Vagina (tissue), 2 donors: ENCODE measurements around the gene NPM1. TPM values are rescaled to one million over a fixed set of nuclear protein-coding genes. Genes with fewer than 3 reads are reported as not detected.
"Not testable (repeated sequence)": the region's sequence is repeated elsewhere in the genome, so short reads cannot be mapped to it uniquely, and the experiment has no call there.

Experiments used
- DNase-seq, 2 donors: peaks; one replicate each; pipeline ENCODE4 v3.0.0-alpha.2; 2017; ENCODE audit errors: extremely low spot score in 2 of 2
- H3K27ac ChIP-seq: fragments of 200-600 bp; sonication (generic); one replicate; pipeline ENCODE4 v1.5.1; 2019
- H3K27me3 ChIP-seq: fragments of 200-600 bp; sonication (generic); one replicate; pipeline ENCODE4 v1.5.1; 2019
- H3K36me3 ChIP-seq, 2 donors: fragments of 200-600 bp; sonication (generic); one replicate each; pipeline ENCODE4 v1.5.1; 2017 to 2019
- H3K4me1 ChIP-seq: fragments of 200-600 bp; sonication (generic); one replicate; pipeline ENCODE4 v1.5.1; 2019
- H3K4me3 ChIP-seq, 2 donors: fragments of 200-600 bp; sonication (generic); 1 replicate in 1 of 2; 2 replicates in 1 of 2; pipeline ENCODE4 v1.5.1; 2016 to 2019
- H3K9me3 ChIP-seq: fragments of 200-600 bp; sonication (generic); one replicate; pipeline ENCODE4 v1.5.1; 2019
- CTCF ChIP-seq, 3 experiments: fragments of 450-650 bp in 2 of 3; fragments of 200-600 bp in 1 of 3; sonication (generic) in 1 of 3; IDR thresholded peaks; one replicate each; pipeline ENCODE4 v1.5.1; 2017 to 2019; ENCODE audit warnings: antibody characterized with exemption in 3 of 3, mild to moderate bottlenecking in 2 of 3, moderate library complexity in 2 of 3
- POLR2A ChIP-seq, 2 donors: fragments of 450-650 bp; IDR thresholded peaks; one replicate each; pipeline ENCODE4 v1.6.1; 2017; ENCODE audit warnings: antibody characterized with exemption in 2 of 2, mild to moderate bottlenecking in 2 of 2, moderate library complexity in 2 of 2
- POLR2AphosphoS5 ChIP-seq, 2 donors: sonication (generic); formaldehyde crosslinking; IDR thresholded peaks; one replicate each; pipeline ENCODE4 v1.9.0; 2017; ENCODE audit warnings: antibody characterized with exemption in 2 of 2, mild to moderate bottlenecking in 2 of 2, low read depth in 1 of 2; ENCODE audit not compliant: insufficient read depth in 1 of 2
- intact Hi-C: fragments of 100-400 bp; cut with DNase I; formaldehyde crosslinking; loops from one replicate; pipeline ENCODE4 v1.15.1; 2023
- total RNA-seq: library from RNA; depleted of rRNA; stranded (reverse); fragments of >200 nt; gene quantifications from one replicate; pipeline ENCODE4 v1.2.3, GENCODE V29; 2016

Gene NPM1
- total RNA-seq, 1 donor from 2014 or later: 526 TPM

GRCh38 chr5:171390883-171391677 lies 3.4 kb downstream of the NPM1 start:
- TF ChIP-seq CTCF (IDR thresholded peaks at IDR 0.05): no peak
- TF ChIP-seq POLR2A (IDR thresholded peaks at IDR 0.05): no peak
- TF ChIP-seq POLR2AphosphoS5 (IDR thresholded peaks at IDR 0.05; ENCODE audit: insufficient read depth in 1 of 2, low read depth in 1 of 2): no peak
- no peak for DNase-seq
- Histone ChIP-seq H3K27ac (no peak overlapping the region), H3K27me3 (no peaks in the 10 kb centered on the region), H3K4me1 (peaks cover 58% of the 10 kb centered on the region), H3K9me3 (no peaks in the 10 kb centered on the region), H3K36me3 (peaks cover 7 to 37% of the 10 kb centered on the region in 2 donors), H3K4me3 (peak overlapping the region in 1 of 2 donors; percentile 93)
- intact Hi-C loops: no loop called here

DNA sequence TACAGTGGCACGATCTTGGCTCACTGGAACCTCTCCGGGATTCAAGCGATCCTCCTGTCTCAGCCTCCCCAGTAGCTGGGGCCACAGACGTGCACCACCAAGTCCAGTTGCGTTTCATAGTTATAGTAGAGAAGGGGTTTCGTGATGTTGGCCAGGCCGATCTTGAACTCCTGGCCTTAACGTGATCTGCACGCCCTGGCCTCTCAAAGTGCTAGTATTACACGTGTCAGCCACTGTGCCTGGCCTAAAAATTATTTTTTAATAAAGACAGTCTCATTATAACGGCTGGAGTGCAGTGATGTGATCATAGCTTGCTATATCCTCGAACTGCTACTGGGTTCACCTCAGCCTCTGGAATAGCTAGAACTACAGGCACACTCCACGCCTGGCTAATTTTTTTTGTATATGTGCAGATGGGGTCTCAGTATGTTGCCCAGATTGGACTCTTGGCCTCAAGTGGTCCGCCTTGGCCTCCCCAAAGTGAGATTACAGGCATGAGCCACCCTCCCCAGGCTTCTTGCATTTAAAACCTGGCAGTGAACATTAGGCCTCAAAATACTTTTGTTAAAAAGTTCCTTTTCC lies 4.4 kb downstream of the NPM1 start:
- intact Hi-C loops: no loop called here
- DNase-seq: no peak
- H3K9me3 ChIP-seq: no peaks in the 10 kb centered on the region
- H3K27ac ChIP-seq: no peak overlapping the region
- no peaks in the 10 kb centered on the region for H3K27me3 ChIP-seq
- peaks cover 59% of the 10 kb centered on the region for H3K4me1 ChIP-seq
- TF ChIP-seq POLR2AphosphoS5 (IDR thresholded peaks at IDR 0.05; ENCODE audit: insufficient read depth in 1 of 2, low read depth in 1 of 2) (no peak), CTCF (IDR thresholded peaks at IDR 0.05) (no peak), POLR2A (IDR thresholded peaks at IDR 0.05) (no peak)
- no peak overlapping the region for H3K4me3 ChIP-seq
- peaks cover 7 to 47% of the 10 kb centered on the region in 2 donors for H3K36me3 ChIP-seq

GRCh38 chr5:171392585-171393159 lies 5.0 kb downstream of the NPM1 start:
- Histone ChIP-seq H3K4me1 (peaks cover 59% of the 10 kb centered on the region), H3K27ac (no peak overlapping the region), H3K27me3 (no peaks in the 10 kb centered on the region), H3K4me3 (no peak overlapping the region), H3K36me3 (peaks cover 7 to 52% of the 10 kb centered on the region in 2 donors), H3K9me3 (no peaks in the 10 kb centered on the region)
- DNase-seq: no peak
- intact Hi-C loops: no loop called here
- TF ChIP-seq POLR2A (IDR thresholded peaks at IDR 0.05): no peak
- no peak for TF ChIP-seq CTCF (IDR thresholded peaks at IDR 0.05)
- no peak for TF ChIP-seq POLR2AphosphoS5 (IDR thresholded peaks at IDR 0.05; ENCODE audit: insufficient read depth in 1 of 2, low read depth in 1 of 2)

GRCh38 chr5:171395042-171395441 lies 7.4 kb downstream of the NPM1 start:
- intact Hi-C loops: no loop called here
- Histone ChIP-seq H3K4me1 (peaks cover 53% of the 10 kb centered on the region), H3K9me3 (no peaks in the 10 kb centered on the region), H3K27ac (no peak overlapping the region), H3K4me3 (no peak overlapping the region), H3K36me3 (peaks cover 7 to 63% of the 10 kb centered on the region in 2 donors), H3K27me3 (no peaks in the 10 kb centered on the region)
- DNase-seq: no peak
- no peak for TF ChIP-seq POLR2A (IDR thresholded peaks at IDR 0.05)
- no peak for TF ChIP-seq CTCF (IDR thresholded peaks at IDR 0.05)
- no peak for TF ChIP-seq POLR2AphosphoS5 (IDR thresholded peaks at IDR 0.05; ENCODE audit: insufficient read depth in 1 of 2, low read depth in 1 of 2)

DNA sequence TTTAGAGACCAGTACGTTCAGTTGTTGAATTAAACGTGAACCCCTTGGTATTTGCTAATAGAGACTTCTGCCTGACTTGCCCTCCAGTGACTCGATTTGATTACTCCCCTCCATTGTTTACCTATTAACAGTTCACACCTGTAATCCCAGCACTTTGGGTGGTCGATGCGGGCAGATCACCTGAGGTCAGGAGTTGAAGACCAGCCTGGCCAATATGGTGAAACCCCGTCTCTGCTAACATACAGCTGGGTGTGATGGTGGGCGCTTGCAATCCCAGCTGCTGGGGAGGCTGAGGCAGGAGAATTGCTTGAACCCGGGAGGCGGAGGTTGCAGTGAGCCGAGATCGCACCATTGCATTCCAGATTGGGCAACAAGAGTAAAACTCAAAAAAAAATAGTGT lies 8.9 kb downstream of the NPM1 start:
- DNase-seq, H3K9me3 ChIP-seq, H3K4me3 ChIP-seq, intact Hi-C loops, H3K27ac ChIP-seq, H3K27me3 ChIP-seq: not testable (repeated sequence)
- Histone ChIP-seq H3K36me3 (peaks cover 7 to 79% of the 10 kb centered on the region in 2 donors), H3K4me1 (peaks cover 38% of the 10 kb centered on the region)
